ENCODE measurements around the gene CCR4. TPM values are rescaled to one million over a fixed set of nuclear protein-coding genes. Genes with fewer than 3 reads are reported as not detected.

CCR4 gene
- total RNA-seq (2011; cell fraction: chromatin; rRNA removed; ENCODE audit: low replicate concordance), result 0.65 and 1.2 TPM in 2 replicates
- total RNA-seq (2011; cell fraction: nucleolus; rRNA removed), result 0.83 and 0.92 TPM in 2 replicates
- 0.88 and 1.1 TPM in 2 replicates for total RNA-seq (2011; cell fraction: nucleoplasm; rRNA removed)
- 0.20 and 0.45 TPM in 2 replicates for total RNA-seq (2014; rRNA removed)
- total RNA-seq (2014; rRNA removed; fragmentation: Illumina TruSeq; extraction: Trizol), result 0.22 and 0.45 TPM in 2 replicates
- total RNA-seq (2015; rRNA removed; fragmentation: Illumina TruSeq; extraction: Trizol), result 0.04 TPM in 1 of 2 replicates, not detected in the other
- total RNA-seq (2021), result 0.47 and 0.49 TPM in 2 replicates
- 0.27 and 0.47 TPM in 2 replicates for polyA plus RNA-seq (2011; rRNA removed)
- polyA plus RNA-seq (2011; cell fraction: cytosol; rRNA removed), result 0.25 and 0.36 TPM in 2 replicates
- 0.17 and 0.21 TPM in 2 replicates for polyA plus RNA-seq (2011; cell fraction: nucleus; rRNA removed)
- polyA plus RNA-seq (2012), result 0.07 TPM in 2 replicates
- polyA plus RNA-seq (2014; fragmentation: Illumina TruSeq; extraction: Trizol), result 0.28 and 0.33 TPM in 2 replicates
- under 1 TPM in 1 of 2 experiments, not detected in 1; 0.04 TPM for polyA plus RNA-seq (2014; fragmentation: Nextera tagmentation; extraction: Ambion mirVana)
- 0.19 and 0.20 TPM in 2 replicates for polyA plus RNA-seq (2014; rRNA removed)
- polyA minus RNA-seq (2011; rRNA and poly(A)+ RNA removed), result 0.39 and 0.77 TPM in 2 replicates
- polyA minus RNA-seq (2011; cell fraction: cytosol; rRNA and poly(A)+ RNA removed), result 0.38 and 0.64 TPM in 2 replicates
- polyA minus RNA-seq (2011; cell fraction: nucleus; rRNA and poly(A)+ RNA removed), result 0.22 and 0.27 TPM in 2 replicates
- Bru-seq, nascent RNA, result percentile 32 among the genes with signal in this experiment
- percentile 33 among the genes with signal in this experiment for BruChase-seq, experiment 1, labeled RNA remaining after a 2-hour chase
- BruChase-seq, experiment 2, labeled RNA remaining after a 6-hour chase, result percentile 39 among the genes with signal in this experiment
- long read RNA-seq, experiment 1, result 0 reads
- long read RNA-seq, experiment 2, result 0 reads
- long read RNA-seq, experiment 3, result 0 reads

GRCh38 chr3:32951410-32951811, at the start of gene CCR4:
Gene CCR4 (plus strand): TSS chr3:32951644. CDS start chr3:32953423, 1,779 bp downstream.
- CTCF ChIA-PET (ENCODE audit: low intra/inter-chr PET ratio), result interaction anchor here (0.6 kb wide), 2 partner anchors 36 to 114 kb away, joined by 3 read pairs; no protein-coding TSS in a partner anchor
- 24% methylated on average over 9 of the region's 9 CpGs for WGBS (ENCODE audit: insufficient coverage, low coverage, missing lambda C conversion rate)
- Histone ChIP-seq H3K36me3 (ENCODE audit: control insufficient read depth, insufficient read depth, low read length) (no peaks in the 10 kb centered on the region), H3K4me1 (replicated peaks in 1 of 2; ENCODE audit: control insufficient read depth in 2 of 2, insufficient read depth in 2 of 2, low read length in 2 of 2) (peaks cover 3 to 10% of the 10 kb centered on the region in 2 experiments; a peak in 3 of 5 replicates), H2AFZ (ENCODE audit: low read depth, low read length) (peak within 1 kb of the TSS; percentile 67), H3K9me1 (ENCODE audit: control insufficient read depth, insufficient read depth, low read length) (no peaks in the 10 kb centered on the region), H3K79me2 (ENCODE audit: control insufficient read depth, insufficient read depth, low read length) (no peaks in the 10 kb centered on the region), H3K27me3 (ENCODE audit: control insufficient read depth in 2 of 2, insufficient read depth in 2 of 2, low read length in 2 of 2) (no peaks in the 10 kb centered on the region), H3K9ac (ENCODE audit: insufficient read depth in 1 of 2, low read depth in 2 of 2, low read length in 2 of 2) (peak within 1 kb of the TSS in 1 of 2 experiments; percentile 10; a peak in 1 of 4 replicates), H3K4me3 (no peak within 1 kb of the TSS), H3K4me2 (ENCODE audit: insufficient read depth, low read length) (peak within 1 kb of the TSS; percentile 30; the same call in 1 of the 2 replicates), H4K20me1 (replicated peaks; ENCODE audit: control insufficient read depth, insufficient read depth, low read length) (no peaks in the 10 kb centered on the region), H3K27ac (ENCODE audit: extremely low read depth, low read depth, low read length) (no peak within 1 kb of the TSS), H3K9me3 (replicated peaks; ENCODE audit: control insufficient read depth, insufficient read depth, low read depth, low read length) (no peaks in the 10 kb centered on the region)
- POLR2A ChIA-PET, result interaction anchor here (0.8 kb wide), 1 partner anchor 162 kb away, joined by 3 read pairs; the partner anchor contains the start of gene CRTAP
- BruUV-seq (replicated peaks), result no TSS peak
- peak; percentile 16 for ATAC-seq
- intact Hi-C loops (cut with micrococcal nuclease) (no loop called here), in situ Hi-C loops (cut with MboI) (loop anchor here (5.0 to 10.0 kb wide), 2 partner anchors 121 to 423 kb away; no protein-coding TSS in a partner anchor)
- peak in 2 of 4 experiments; percentile 48 to 63 for DNase-seq (ENCODE audit: extremely low read depth in 1 of 4, low spot score in 3 of 4)
- FAIRE-seq, result no peak
- no peak for TF ChIP-seq UBTF (IDR thresholded peaks at IDR 0.05; ENCODE audit: borderline replicate concordance in 1 of 2, low read depth in 2 of 2, low read length in 2 of 2)
- TF ChIP-seq, protein P1, sequence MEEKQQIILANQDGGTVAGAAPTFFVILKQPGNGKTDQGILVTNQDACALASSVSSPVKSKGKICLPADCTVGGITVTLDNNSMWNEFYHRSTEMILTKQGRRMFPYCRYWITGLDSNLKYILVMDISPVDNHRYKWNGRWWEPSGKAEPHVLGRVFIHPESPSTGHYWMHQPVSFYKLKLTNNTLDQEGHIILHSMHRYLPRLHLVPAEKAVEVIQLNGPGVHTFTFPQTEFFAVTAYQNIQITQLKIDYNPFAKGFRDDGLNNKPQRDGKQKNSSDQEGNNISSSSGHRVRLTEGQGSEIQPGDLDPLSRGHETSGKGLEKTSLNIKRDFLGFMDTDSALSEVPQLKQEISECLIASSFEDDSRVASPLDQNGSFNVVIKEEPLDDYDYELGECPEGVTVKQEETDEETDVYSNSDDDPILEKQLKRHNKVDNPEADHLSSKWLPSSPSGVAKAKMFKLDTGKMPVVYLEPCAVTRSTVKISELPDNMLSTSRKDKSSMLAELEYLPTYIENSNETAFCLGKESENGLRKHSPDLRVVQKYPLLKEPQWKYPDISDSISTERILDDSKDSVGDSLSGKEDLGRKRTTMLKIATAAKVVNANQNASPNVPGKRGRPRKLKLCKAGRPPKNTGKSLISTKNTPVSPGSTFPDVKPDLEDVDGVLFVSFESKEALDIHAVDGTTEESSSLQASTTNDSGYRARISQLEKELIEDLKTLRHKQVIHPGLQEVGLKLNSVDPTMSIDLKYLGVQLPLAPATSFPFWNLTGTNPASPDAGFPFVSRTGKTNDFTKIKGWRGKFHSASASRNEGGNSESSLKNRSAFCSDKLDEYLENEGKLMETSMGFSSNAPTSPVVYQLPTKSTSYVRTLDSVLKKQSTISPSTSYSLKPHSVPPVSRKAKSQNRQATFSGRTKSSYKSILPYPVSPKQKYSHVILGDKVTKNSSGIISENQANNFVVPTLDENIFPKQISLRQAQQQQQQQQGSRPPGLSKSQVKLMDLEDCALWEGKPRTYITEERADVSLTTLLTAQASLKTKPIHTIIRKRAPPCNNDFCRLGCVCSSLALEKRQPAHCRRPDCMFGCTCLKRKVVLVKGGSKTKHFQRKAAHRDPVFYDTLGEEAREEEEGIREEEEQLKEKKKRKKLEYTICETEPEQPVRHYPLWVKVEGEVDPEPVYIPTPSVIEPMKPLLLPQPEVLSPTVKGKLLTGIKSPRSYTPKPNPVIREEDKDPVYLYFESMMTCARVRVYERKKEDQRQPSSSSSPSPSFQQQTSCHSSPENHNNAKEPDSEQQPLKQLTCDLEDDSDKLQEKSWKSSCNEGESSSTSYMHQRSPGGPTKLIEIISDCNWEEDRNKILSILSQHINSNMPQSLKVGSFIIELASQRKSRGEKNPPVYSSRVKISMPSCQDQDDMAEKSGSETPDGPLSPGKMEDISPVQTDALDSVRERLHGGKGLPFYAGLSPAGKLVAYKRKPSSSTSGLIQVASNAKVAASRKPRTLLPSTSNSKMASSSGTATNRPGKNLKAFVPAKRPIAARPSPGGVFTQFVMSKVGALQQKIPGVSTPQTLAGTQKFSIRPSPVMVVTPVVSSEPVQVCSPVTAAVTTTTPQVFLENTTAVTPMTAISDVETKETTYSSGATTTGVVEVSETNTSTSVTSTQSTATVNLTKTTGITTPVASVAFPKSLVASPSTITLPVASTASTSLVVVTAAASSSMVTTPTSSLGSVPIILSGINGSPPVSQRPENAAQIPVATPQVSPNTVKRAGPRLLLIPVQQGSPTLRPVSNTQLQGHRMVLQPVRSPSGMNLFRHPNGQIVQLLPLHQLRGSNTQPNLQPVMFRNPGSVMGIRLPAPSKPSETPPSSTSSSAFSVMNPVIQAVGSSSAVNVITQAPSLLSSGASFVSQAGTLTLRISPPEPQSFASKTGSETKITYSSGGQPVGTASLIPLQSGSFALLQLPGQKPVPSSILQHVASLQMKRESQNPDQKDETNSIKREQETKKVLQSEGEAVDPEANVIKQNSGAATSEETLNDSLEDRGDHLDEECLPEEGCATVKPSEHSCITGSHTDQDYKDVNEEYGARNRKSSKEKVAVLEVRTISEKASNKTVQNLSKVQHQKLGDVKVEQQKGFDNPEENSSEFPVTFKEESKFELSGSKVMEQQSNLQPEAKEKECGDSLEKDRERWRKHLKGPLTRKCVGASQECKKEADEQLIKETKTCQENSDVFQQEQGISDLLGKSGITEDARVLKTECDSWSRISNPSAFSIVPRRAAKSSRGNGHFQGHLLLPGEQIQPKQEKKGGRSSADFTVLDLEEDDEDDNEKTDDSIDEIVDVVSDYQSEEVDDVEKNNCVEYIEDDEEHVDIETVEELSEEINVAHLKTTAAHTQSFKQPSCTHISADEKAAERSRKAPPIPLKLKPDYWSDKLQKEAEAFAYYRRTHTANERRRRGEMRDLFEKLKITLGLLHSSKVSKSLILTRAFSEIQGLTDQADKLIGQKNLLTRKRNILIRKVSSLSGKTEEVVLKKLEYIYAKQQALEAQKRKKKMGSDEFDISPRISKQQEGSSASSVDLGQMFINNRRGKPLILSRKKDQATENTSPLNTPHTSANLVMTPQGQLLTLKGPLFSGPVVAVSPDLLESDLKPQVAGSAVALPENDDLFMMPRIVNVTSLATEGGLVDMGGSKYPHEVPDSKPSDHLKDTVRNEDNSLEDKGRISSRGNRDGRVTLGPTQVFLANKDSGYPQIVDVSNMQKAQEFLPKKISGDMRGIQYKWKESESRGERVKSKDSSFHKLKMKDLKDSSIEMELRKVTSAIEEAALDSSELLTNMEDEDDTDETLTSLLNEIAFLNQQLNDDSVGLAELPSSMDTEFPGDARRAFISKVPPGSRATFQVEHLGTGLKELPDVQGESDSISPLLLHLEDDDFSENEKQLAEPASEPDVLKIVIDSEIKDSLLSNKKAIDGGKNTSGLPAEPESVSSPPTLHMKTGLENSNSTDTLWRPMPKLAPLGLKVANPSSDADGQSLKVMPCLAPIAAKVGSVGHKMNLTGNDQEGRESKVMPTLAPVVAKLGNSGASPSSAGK (IDR thresholded peaks at IDR 0.05), result peak; percentile 58
- peak; percentile 81 for TF ChIP-seq TCF3 (CRISPR knock-in tag; IDR thresholded peaks at IDR 0.05)

All from K562 (cell line).